Astrocyte (in vitro differentiated cells and primary cell): ENCODE results near the gene ZNF782. TPM values are rescaled to one million over a fixed set of nuclear protein-coding genes. Genes with fewer than 3 reads are reported as not detected.

Source experiments
- DNase-seq: peaks from one replicate; pipeline ENCODE4 v3.0.0-alpha.2; 2010; ENCODE audit warnings: low read depth
- FAIRE-seq: peaks from 2 replicates; lab custom pipeline; 2011; peaks lifted over from hg19 to GRCh38; lab: Jason Lieb, UNC
- H2AFZ ChIP-seq: 2 replicates; pipeline ENCODE4 v1.6.0; 2012; ENCODE audit warnings: low read depth, low read length, inconsistent platforms
- H3K27ac ChIP-seq: 2 replicates; pipeline ENCODE4 v1.5.1; 2011; ENCODE audit warnings: low read depth, low read length, inconsistent platforms
- H3K27me3 ChIP-seq: 2 replicates; pipeline ENCODE4 v1.6.0; 2011; ENCODE audit warnings: low read length, inconsistent platforms; ENCODE audit not compliant: insufficient read depth
- H3K36me3 ChIP-seq: 2 replicates; pipeline ENCODE4 v1.5.1; 2011; ENCODE audit warnings: low read length, inconsistent platforms; ENCODE audit not compliant: insufficient read depth
- H3K4me1 ChIP-seq: 2 replicates; pipeline ENCODE4 v1.5.1; 2011; ENCODE audit warnings: low read length, inconsistent platforms; ENCODE audit not compliant: insufficient read depth
- H3K4me2 ChIP-seq: 2 replicates; pipeline ENCODE4 v1.6.0; 2012; ENCODE audit warnings: low read length, inconsistent platforms
- H3K4me3 ChIP-seq: 2 replicates; pipeline ENCODE4 v1.5.1; 2011; ENCODE audit warnings: low read depth, mild to moderate bottlenecking, low read length, inconsistent platforms; ENCODE audit not compliant: insufficient read depth
- H3K79me2 ChIP-seq: 2 replicates; pipeline ENCODE4 v1.6.0; 2012; ENCODE audit warnings: mild to moderate bottlenecking, low read length, inconsistent platforms; ENCODE audit not compliant: insufficient read depth
- H3K9ac ChIP-seq: 2 replicates; pipeline ENCODE4 v1.6.0; 2012; ENCODE audit warnings: mild to moderate bottlenecking, low read length, inconsistent platforms
- H3K9me3 ChIP-seq: 2 replicates; pipeline ENCODE4 v1.5.1; 2012; ENCODE audit warnings: low read depth, mild to moderate bottlenecking, low read length, inconsistent platforms; ENCODE audit not compliant: insufficient read depth
- H4K20me1 ChIP-seq: 2 replicates; pipeline ENCODE4 v1.6.0; 2012; ENCODE audit warnings: low read length, inconsistent platforms; ENCODE audit not compliant: insufficient read depth
- H3K27ac Mint-ChIP-seq: one replicate; pipeline ENCODE4 v1.8.0; 2021; ENCODE audit warnings: mild to moderate bottlenecking, mixed read lengths; ENCODE audit not compliant: unreplicated experiment
- H3K27me3 Mint-ChIP-seq: one replicate; pipeline ENCODE4 v1.8.0; 2021; ENCODE audit warnings: low read depth, mixed read lengths; ENCODE audit not compliant: unreplicated experiment
- H3K36me3 Mint-ChIP-seq: one replicate; pipeline ENCODE4 v1.8.0; 2021; ENCODE audit warnings: low read depth, mixed read lengths; ENCODE audit not compliant: unreplicated experiment
- H3K4me1 Mint-ChIP-seq: one replicate; pipeline ENCODE4 v1.8.0; 2021; ENCODE audit warnings: low read depth, mixed read lengths; ENCODE audit not compliant: unreplicated experiment
- H3K4me3 Mint-ChIP-seq: one replicate; pipeline ENCODE4 v1.8.0; 2021; ENCODE audit warnings: mild to moderate bottlenecking, moderate library complexity, mixed read lengths; ENCODE audit not compliant: unreplicated experiment
- H3K9me3 Mint-ChIP-seq: one replicate; pipeline ENCODE4 v1.8.0; 2021; ENCODE audit warnings: mild to moderate bottlenecking, mixed read lengths; ENCODE audit not compliant: unreplicated experiment
- EZH2 ChIP-seq: IDR thresholded peaks from 2 replicates; pipeline ENCODE4 v1.6.1; 2012; ENCODE audit warnings: mild to moderate bottlenecking, low read length, inconsistent platforms; ENCODE audit not compliant: insufficient read depth
- total RNA-seq: library from RNA; stranded (reverse); gene quantifications from 2 replicates; pipeline ENCODE4 v1.2.1, GENCODE V29; 2021
- TF ChIP-seq, protein P1 (sequence below): IDR thresholded peaks from 2 replicates; pipeline ENCODE4 v1.5.1; 2011; ENCODE audit warnings: low read depth, mild to moderate bottlenecking, inconsistent platforms, low read length, moderate library complexity; ENCODE audit not compliant: insufficient read depth

The ZNF782 gene
- total RNA-seq, 1 donor from 2014 or later, result 2.7 TPM

- no peak overlapping the region for H3K9ac ChIP-seq
- no peaks in the 10 kb centered on the region for H3K36me3 ChIP-seq
- no peak overlapping the region for H3K4me3 ChIP-seq
- peak overlapping the region; percentile 5 for H3K27ac Mint-ChIP-seq
- peaks cover 16% of the 10 kb centered on the region for H4K20me1 ChIP-seq
- H3K79me2 ChIP-seq, result peaks cover 14% of the 10 kb centered on the region
- FAIRE-seq (no peak), DNase-seq (peak; percentile 46)
- peaks cover 40% of the 10 kb centered on the region for H3K4me1 Mint-ChIP-seq
- H3K4me2 ChIP-seq, result no peak overlapping the region
- no peaks in the 10 kb centered on the region for H3K36me3 Mint-ChIP-seq
- H3K9me3 ChIP-seq, result no peaks in the 10 kb centered on the region
- H3K27me3 Mint-ChIP-seq, result no peaks in the 10 kb centered on the region
- H3K9me3 Mint-ChIP-seq, result no peaks in the 10 kb centered on the region
- no peak overlapping the region for H3K27ac ChIP-seq
- no peak overlapping the region for H3K4me3 Mint-ChIP-seq
- peaks cover 26% of the 10 kb centered on the region for H3K4me1 ChIP-seq
- no peak for TF ChIP-seq EZH2
- TF ChIP-seq, protein P1, sequence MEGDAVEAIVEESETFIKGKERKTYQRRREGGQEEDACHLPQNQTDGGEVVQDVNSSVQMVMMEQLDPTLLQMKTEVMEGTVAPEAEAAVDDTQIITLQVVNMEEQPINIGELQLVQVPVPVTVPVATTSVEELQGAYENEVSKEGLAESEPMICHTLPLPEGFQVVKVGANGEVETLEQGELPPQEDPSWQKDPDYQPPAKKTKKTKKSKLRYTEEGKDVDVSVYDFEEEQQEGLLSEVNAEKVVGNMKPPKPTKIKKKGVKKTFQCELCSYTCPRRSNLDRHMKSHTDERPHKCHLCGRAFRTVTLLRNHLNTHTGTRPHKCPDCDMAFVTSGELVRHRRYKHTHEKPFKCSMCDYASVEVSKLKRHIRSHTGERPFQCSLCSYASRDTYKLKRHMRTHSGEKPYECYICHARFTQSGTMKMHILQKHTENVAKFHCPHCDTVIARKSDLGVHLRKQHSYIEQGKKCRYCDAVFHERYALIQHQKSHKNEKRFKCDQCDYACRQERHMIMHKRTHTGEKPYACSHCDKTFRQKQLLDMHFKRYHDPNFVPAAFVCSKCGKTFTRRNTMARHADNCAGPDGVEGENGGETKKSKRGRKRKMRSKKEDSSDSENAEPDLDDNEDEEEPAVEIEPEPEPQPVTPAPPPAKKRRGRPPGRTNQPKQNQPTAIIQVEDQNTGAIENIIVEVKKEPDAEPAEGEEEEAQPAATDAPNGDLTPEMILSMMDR, result peak; percentile 99
- peak overlapping the region; percentile 1 for H2AFZ ChIP-seq
- no peaks in the 10 kb centered on the region for H3K27me3 ChIP-seq
Measured at GRCh38 chr9:96856363-96857286, 2.3 kb upstream of the ZNF782 start.

- H3K27ac Mint-ChIP-seq, result peak overlapping the region; percentile 87
- peak overlapping the region; percentile 100 for H3K4me3 Mint-ChIP-seq
- no peaks in the 10 kb centered on the region for H3K36me3 Mint-ChIP-seq
- no peaks in the 10 kb centered on the region for H3K27me3 ChIP-seq
- H3K9me3 ChIP-seq, result no peaks in the 10 kb centered on the region
- peak overlapping the region; percentile 76 for H2AFZ ChIP-seq
- DNase-seq, result no peak
- no peaks in the 10 kb centered on the region for H3K36me3 ChIP-seq
- H3K9me3 Mint-ChIP-seq, result no peaks in the 10 kb centered on the region
- peaks cover 36% of the 10 kb centered on the region for H3K4me1 Mint-ChIP-seq
- H3K4me2 ChIP-seq, result peak overlapping the region; percentile 94
- peak overlapping the region; percentile 85 for H3K9ac ChIP-seq
- H4K20me1 ChIP-seq, result peaks cover 22% of the 10 kb centered on the region
- no peaks in the 10 kb centered on the region for H3K27me3 Mint-ChIP-seq
- no peak overlapping the region for H3K27ac ChIP-seq
- peaks cover 25% of the 10 kb centered on the region for H3K4me1 ChIP-seq
- FAIRE-seq, result no peak
- TF ChIP-seq EZH2, result no peak
- TF ChIP-seq, protein P1, result no peak
- H3K79me2 ChIP-seq, result peaks cover 22% of the 10 kb centered on the region
- peak overlapping the region; percentile 82 for H3K4me3 ChIP-seq
Measured at GRCh38 chr9:96854651-96855273, 448 bp upstream of the ZNF782 start.
